ENCODE results near the gene LARP7. TPM values are rescaled to one million over a fixed set of nuclear protein-coding genes. Genes with fewer than 3 reads are reported as not detected.

The LARP7 gene
- total RNA-seq = 62.0 TPM
- long read RNA-seq, transcript LARP7-202 (13 exons, 2,286 nt) = major isoform, 24 of 75 reads
- long read RNA-seq, transcript LARP7-201 (13 exons, 2,164 nt) = minor isoform, 19 of 75 reads
- long read RNA-seq, partial matches to known transcripts = 3 of 75 reads
- long read RNA-seq, other reads (novel, unspliced or antisense) = 27 of 75 reads

DNA sequence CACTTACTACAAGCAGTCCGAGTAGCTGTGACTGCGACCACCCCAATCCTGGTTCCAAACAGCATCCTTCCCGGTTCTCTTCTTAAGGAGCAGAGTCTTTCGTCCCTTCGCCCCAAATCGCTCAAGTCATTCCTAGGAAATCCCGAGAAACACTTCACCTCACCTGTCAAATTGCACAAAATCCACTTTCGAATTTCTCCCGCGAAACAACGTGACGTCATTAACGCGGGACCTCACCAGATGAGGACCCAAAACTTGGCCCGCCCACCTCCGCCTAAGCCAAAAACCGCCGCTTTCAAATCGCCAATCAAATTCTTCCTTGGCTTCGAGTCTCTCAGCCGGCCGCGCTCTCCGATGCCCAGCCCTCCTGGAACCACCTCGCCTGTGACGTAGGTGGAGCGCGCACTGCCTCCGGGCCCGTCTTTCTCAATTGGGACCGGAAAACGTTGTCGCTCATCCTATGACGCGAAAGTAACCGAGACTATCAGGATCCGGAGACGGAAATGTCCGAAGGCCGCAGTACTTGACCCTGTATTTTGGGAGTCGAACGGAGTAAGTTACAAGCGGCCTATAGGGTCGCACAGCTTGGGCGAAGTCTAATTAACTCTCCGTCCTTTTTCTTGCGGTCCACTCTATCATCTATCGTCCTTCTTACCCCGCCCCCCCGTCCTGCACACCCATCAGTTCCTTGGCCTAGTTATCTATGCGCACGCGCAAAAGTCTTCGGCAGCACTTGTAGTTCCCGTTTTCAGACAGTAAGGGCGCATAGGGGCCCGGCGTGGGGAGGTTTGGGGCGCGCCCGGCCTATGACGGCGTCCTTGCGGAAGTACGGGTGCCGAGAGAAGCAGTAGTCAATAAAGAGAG lies at the start of gene LARP7, which contains the start of gene ZGRF1:
Gene LARP7, plus strand, starts transcription at position 456 of the 864 bp plus-strand sequence. CDS start 7,527 bp downstream, outside the sequence.
Gene ZGRF1, minus strand, starts transcription at position 222 of the 864 bp plus-strand sequence. CDS start 3,733 bp downstream, outside the sequence.
- Histone ChIP-seq H3K9me3 (replicated peaks) (no peaks in the 10 kb centered on the region), H3K4me1 (peaks cover 56% of the 10 kb centered on the region), H3K27me3 (ENCODE audit: low read depth) (no peaks in the 10 kb centered on the region), H3K4me3 (peak within 1 kb of the TSS; percentile 82), H3K27ac (replicated peaks) (peak within 1 kb of the TSS; percentile 98), H3K36me3 (peaks cover 4% of the 10 kb centered on the region)
- TF ChIP-seq, protein P1, sequence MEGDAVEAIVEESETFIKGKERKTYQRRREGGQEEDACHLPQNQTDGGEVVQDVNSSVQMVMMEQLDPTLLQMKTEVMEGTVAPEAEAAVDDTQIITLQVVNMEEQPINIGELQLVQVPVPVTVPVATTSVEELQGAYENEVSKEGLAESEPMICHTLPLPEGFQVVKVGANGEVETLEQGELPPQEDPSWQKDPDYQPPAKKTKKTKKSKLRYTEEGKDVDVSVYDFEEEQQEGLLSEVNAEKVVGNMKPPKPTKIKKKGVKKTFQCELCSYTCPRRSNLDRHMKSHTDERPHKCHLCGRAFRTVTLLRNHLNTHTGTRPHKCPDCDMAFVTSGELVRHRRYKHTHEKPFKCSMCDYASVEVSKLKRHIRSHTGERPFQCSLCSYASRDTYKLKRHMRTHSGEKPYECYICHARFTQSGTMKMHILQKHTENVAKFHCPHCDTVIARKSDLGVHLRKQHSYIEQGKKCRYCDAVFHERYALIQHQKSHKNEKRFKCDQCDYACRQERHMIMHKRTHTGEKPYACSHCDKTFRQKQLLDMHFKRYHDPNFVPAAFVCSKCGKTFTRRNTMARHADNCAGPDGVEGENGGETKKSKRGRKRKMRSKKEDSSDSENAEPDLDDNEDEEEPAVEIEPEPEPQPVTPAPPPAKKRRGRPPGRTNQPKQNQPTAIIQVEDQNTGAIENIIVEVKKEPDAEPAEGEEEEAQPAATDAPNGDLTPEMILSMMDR (IDR thresholded peaks at IDR 0.05; ENCODE audit: borderline replicate concordance) = peak; percentile 91
- DNase-seq = peak; percentile 99
- intact Hi-C loops (cut with micrococcal nuclease) = no loop called here

DNA sequence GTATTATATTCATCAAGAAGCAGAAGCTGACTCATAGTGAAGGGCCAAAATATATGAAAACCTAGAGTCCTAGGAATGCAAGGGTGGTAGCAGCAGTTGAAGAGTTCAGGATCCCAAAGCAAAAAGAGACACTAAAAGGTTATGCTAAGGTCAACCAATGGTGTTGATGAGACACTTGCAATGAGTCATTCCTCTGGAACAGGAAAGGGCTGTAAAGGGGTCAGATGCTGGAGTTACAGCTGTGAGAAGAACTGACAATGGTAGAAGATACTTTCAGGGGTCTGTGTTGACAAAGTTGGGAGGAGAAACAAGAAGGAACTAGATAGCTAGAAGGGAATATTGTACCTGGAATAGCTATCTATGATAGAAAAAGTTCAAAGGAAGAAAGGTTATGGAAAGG lies 47.7 kb upstream of the LARP7 start:
- H3K9me3 ChIP-seq (replicated peaks) = peaks cover 11% of the 10 kb centered on the region
- H3K27ac ChIP-seq (replicated peaks) = no peak overlapping the region
- no peak overlapping the region for H3K4me3 ChIP-seq
- no peak for DNase-seq
- H3K4me1 ChIP-seq = no peaks in the 10 kb centered on the region
- intact Hi-C loops (cut with micrococcal nuclease) = no loop called here
- H3K27me3 ChIP-seq (ENCODE audit: low read depth) = no peaks in the 10 kb centered on the region
- TF ChIP-seq, protein P1 (IDR thresholded peaks at IDR 0.05; ENCODE audit: borderline replicate concordance) = no peak
- H3K36me3 ChIP-seq = peaks cover under 1% of the 10 kb centered on the region

DNA sequence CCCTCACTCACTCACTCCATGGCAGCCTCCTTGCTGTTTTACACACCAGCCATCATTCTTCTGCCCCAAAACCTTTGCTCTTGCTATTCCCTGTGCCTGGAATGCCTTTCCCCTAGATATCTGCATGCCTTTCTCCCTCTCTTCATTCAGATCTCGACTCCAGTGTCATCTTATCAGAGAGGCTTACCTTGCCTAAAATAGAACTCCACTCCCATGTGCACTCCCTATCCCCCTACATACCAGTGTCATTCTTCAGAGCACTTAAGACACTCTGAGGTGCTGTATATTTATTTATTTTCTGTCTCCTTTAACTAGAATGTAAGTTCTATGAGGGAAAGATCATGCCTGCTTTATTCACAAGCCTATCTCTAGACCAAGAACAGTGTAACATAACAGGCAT lies 45.4 kb upstream of the LARP7 start:
- peaks cover 11% of the 10 kb centered on the region for H3K9me3 ChIP-seq (replicated peaks)
- TF ChIP-seq, protein P1 (IDR thresholded peaks at IDR 0.05; ENCODE audit: borderline replicate concordance) = no peak
- H3K4me3 ChIP-seq = no peak overlapping the region

DNA sequence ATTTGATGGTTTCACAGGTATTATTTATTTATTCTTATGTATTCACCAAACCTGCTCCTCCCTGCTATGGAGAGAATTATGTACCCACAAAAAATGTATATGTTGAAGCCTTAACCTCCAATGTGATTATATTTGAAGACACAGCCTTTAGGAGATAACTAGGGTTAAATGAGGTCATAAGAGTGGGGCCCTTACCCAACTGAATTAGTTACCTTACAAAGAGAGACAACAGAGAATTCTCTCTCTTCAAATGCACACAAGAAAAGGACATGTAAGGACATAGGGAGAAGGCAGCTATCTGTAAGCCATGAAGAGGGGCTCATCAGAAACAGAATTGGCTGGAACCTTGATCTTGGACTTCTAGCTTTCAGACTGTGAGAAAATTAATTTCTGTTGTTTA lies 44.2 kb upstream of the LARP7 start:
- H3K27me3 ChIP-seq (ENCODE audit: low read depth) = no peaks in the 10 kb centered on the region
- H3K4me3 ChIP-seq = no peak overlapping the region
- H3K27ac ChIP-seq (replicated peaks) = no peak overlapping the region
- no peaks in the 10 kb centered on the region for H3K36me3 ChIP-seq
- DNase-seq = no peak
- TF ChIP-seq, protein P1 (IDR thresholded peaks at IDR 0.05; ENCODE audit: borderline replicate concordance) = no peak
- intact Hi-C loops (cut with micrococcal nuclease) = no loop called here
- peaks cover 11% of the 10 kb centered on the region for H3K9me3 ChIP-seq (replicated peaks)
- H3K4me1 ChIP-seq = no peaks in the 10 kb centered on the region

More for the DNA sequence above, 45.4 kb upstream of the LARP7 start:
- Histone ChIP-seq H3K4me1 (no peaks in the 10 kb centered on the region), H3K27ac (replicated peaks) (no peak overlapping the region), H3K27me3 (ENCODE audit: low read depth) (no peaks in the 10 kb centered on the region), H3K36me3 (no peaks in the 10 kb centered on the region)
- intact Hi-C loops (cut with micrococcal nuclease) = no loop called here
- no peak for DNase-seq

DNA sequence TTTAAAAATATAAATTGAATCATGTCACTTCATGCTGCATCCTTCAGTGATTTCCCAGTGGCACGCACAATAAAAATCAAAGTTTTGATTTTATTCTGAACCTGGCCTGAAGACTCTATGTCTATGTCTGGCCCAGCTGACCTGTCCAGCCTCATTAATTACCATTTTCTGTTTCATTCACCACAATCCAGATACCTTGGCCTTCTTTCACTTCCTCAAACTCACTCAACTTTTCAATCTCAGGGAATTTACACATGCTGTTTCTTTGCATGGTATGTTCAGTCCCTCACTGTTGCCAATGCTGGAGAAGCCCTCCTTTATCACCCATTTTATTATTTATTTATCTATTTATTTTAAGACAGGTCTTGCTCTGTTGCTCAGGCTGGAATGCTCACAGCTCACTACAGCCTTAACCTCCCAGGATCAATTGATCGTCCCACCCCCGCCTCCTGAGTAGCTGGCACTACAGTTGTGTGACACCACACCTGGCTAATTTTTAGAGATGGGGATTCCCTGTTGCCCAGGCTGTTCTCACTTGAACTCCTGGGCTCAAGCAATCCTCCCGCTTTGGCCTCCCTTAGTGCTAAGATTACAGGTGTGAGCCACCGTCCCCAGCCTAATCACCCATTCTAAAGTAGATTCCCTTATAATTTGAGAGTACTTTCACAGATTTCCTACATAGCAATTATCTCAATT lies 43.4 kb upstream of the LARP7 start:
- H3K36me3 ChIP-seq = no peaks in the 10 kb centered on the region
- TF ChIP-seq, protein P1 (IDR thresholded peaks at IDR 0.05; ENCODE audit: borderline replicate concordance) = no peak

More for the DNA sequence above, 43.4 kb upstream of the LARP7 start:
- Histone ChIP-seq H3K9me3 (replicated peaks) (peaks cover 11% of the 10 kb centered on the region), H3K27ac (replicated peaks) (no peak overlapping the region), H3K4me3 (no peak overlapping the region), H3K27me3 (ENCODE audit: low read depth) (no peaks in the 10 kb centered on the region), H3K4me1 (no peaks in the 10 kb centered on the region)
- intact Hi-C loops (cut with micrococcal nuclease) = no loop called here
- DNase-seq = no peak
